T-helper 22 cell (primary cell): ENCODE data around the gene COPA.

Source experiments
- DNase-seq: peaks from one replicate; pipeline ENCODE4 v3.0.0-alpha.2; 2020; ENCODE audit warnings: low read depth

COPA gene

DNA sequence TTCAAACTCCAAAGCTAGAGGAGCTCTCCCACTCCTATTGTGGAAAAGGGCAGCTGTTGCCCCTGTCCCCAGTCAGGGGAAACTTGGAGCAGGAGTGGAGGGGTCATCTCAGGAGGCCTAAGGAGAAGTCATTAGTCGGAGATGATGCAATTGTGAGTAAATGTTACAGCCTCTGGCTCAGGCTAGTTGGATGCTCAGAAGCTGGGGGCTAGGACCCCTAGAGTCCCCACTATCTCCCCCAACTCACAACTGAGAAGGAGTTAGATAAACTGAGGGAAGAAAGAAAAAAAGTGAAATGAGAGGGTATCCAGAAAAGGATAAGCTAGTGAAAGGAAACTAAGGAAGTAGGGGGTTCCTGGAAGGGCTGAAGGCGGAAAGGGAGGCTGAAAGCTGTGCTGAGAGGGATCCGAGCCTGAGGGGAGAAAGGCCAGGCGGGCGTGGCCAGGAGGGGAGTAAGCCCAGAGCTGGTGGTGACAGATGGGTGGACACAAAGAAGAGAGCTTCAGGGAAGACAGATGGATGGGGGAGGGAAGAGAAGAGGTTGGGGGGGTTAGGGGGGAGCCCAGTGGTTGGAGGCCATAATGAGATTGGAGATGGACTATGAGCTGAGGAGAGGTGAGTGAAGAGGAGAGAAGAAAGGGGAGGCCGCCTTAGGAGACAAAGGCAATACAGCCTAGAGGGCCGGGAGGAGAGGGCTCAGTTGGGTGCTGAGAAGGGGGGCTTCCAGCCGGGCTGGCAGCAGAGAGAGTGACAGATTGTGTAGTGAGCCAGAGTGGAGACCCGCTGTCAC, 19.3 kb upstream of the COPA start:
- no peak for DNase-seq

DNA sequence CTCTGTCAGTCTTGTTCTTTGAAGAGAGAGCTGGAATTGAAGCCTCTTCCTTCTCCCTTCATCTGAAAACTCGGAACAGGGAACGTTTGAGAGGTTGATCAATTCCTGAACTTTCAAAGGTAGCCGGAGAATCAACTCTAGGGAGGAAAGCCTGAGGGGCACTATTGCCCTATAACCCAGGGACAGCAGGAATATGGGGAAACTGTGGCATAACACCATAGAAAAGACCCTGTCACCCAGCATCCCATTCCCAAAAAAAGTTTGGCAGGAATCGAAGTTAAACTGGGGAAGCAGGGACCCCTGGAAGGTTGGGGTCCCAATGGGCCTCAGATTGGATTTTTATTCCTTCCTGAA, 18.7 kb upstream of the COPA start:
- no peak for DNase-seq

DNA sequence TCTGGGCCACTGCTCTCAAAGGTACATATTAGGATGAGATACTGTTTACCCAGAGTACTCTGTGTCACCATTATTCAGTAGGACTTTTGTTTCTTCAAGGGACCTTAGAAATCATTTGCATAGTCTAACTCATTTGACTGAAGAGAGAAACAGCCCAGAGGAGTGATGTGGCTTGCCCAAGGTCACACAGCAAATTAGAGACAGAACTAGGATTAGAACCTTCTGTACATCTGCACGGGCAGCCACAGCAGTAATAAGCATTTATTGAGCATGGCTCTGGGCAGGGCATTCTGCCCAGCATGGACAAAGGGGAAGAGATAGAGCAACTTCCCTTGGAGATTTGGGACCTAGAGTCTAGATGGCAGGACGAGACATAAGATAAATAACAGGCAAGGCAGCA, 18.1 kb upstream of the COPA start:
- no peak for DNase-seq

DNA sequence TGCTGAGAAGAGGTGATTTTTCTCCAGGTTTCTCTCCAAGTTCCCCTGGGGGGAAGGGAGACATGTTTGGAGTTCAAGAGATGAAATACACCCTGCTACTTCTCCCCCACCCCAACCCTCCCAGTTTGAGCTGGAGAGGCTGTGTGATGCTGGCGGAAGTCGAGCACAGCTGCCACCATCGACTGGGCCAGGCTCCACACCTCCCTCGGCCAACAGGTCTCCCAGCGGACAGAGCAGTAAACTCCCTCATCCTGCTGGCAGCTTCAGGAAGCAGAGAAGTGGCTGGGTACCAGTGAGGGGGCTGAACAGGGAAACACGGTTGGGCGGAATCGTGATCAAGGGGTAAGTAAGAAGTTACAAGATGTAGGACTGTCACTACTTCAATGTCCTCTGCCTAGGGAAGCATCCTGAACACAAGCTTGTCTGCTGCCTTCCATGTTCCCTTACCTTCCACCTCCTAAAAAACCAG, 17.2 kb upstream of the COPA start:
- no peak for DNase-seq

DNA sequence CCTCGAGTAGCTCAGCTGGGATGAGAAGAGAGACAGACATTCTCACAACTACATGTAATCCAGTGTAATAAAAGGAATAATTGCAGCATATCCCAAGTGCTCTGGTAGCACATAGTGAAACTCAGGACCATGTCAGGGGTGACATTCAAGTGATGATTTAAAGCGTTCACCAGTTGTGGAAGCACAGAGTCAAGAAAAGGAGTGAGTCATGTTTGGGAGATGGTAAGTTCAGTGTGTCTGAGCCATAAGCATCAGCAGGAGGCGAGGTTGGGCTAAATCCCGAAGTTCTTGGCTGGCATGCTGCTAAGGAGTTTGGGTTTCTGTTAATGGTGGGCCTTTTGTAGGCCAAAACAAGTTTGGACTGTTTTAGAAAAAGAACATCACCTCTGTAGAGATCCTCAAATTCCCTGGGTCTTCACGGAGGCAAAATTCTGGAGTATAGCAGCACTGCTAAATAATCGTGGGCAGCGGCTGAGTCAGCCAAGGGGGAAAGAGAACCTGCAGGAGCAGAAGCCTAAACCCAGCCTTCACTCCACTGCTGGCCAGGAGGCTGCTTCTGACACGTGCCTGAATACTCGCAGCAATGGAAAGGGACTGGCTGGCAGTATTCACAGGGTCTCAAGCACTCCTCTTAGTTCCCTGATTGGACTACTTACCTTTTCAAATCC, 16.6 kb upstream of the COPA start:
- no peak for DNase-seq

DNA sequence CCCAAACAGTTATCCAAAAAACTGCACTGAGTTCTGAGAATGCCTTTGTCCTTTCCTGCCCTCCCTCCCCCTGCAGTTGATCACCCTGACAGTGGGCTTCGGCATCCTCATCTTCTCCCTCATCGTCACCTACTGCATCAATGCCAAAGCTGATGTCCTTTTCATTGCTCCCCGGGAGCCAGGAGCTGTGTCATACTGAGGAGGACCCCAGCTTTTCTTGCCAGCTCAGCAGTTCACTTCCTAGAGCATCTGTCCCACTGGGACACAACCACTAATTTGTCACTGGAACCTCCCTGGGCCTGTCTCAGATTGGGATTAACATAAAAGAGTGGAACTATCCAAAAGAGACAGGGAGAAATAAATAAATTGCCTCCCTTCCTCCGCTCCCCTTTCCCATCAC, 15.0 kb upstream of the COPA start:
- DNase-seq = no peak

DNA sequence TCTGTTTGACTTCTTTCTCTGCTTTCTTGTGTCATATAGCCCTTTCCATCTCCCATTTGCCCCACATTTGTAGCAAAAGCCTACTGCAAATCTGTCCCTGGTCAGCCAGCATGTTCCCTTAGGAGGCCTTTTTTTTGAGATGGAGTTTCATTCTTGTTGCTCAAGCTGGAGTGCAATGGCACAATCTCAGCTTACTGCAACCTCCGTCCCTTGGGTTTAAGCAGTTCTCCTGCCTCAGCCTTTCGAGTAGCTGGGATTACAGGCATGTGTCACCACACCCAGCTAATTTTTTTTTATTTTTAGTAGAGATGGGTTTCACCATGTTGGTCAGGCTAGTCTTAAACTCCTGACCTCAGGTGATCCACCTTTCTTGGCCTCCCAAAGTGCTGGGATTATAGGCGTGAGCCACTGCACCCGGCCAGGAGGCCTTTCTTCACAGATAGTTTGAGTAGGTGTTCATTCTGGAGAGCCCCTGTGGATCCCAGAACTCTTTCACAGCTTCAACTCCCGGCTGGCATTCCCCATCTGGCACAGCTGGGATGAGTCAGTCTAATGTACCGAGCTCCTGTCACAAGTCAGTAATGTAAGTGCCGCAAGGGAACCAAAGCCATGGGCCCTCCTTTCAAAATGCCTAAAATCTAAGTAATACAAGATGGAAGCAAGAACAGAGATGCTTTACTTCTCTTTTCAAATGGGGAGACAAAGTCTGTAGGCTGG, 14.4 kb upstream of the COPA start:
- no peak for DNase-seq

DNA sequence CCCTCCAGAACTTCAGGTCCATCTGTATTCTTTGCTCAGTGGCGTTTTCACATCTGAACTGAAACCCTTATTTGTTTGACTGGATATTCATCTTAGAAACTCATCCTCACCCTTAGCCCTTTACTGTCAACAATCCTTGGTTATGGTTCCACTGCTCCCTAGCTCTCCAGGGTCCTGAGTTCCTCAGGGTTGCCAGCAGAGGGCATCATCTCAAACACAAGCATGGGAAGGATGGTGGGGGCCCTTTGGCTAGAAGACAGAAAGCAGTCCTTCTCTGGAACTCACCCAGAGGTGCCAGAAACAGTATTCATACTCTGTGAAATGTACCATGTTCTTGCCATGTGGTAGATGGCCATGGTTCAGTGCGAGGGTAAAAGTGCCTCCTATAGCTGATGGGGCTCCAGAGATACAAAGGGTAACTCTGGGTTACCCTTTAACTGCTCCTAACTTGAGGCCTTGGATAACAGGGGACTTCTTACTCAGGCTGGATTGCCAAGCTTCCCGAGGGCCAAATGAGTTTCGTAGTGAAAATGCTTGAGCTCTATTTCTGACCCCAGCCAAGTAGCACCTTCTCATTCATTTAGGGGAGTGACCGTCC, 11.4 kb upstream of the COPA start:
- DNase-seq = no peak

DNA sequence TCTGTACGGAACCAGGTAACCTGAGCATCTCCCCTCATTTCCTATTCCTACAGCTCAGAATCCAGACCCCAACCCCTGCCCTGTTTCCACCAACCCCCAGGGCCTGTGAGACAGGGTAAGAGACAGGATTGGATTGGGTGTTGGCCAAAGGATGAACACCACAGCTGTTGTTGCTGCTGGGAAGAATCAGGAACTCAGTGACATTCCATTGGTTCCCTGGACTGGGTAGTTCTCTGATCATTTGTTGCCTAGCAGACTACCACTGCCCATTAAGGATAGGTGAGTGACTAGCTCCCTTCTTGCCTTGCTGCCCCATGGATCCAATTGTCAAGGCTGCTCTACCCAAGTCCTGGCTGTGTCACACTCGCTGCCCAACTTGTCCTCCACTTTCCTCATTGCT, 10.2 kb upstream of the COPA start:
- DNase-seq = no peak

DNA sequence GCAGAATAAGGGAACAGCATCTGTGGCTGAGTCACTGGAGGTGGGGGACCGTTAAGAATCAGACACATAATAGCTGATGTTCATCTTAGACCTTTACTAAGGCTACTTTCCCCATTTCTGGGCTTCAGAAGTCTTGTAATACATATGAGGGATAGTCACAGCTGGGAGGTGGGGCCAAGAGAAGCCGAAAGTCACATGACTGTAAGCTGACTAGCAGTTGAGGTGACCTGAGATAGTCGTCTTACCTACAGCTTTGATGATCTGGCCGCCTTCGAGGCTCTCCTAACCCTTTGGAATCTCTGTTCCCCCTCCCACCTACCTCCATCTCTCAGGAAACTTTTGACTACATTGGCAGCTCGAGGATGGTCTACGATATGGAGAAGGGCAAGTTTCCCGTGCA, 9.5 kb upstream of the COPA start:
- DNase-seq = no peak

DNA sequence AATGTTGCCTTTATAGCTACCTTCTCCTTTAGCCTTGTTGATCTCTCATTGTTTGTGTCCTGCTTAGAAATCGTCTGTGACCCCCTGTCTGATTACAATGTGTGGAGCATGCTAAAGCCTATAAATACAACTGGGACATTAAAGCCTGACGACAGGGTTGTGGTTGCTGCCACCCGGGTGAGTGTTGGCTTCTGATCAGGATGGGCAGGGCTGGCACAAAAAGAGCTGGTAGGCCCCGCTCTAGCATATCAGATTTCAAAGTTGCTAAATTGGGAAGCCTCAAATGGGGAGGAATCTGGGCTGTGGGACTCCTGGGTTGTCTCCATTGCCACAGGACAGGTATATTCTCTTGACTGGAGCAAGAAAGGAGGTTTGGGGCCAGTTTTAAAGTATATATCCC, 8.6 kb upstream of the COPA start:
- DNase-seq = no peak

DNA sequence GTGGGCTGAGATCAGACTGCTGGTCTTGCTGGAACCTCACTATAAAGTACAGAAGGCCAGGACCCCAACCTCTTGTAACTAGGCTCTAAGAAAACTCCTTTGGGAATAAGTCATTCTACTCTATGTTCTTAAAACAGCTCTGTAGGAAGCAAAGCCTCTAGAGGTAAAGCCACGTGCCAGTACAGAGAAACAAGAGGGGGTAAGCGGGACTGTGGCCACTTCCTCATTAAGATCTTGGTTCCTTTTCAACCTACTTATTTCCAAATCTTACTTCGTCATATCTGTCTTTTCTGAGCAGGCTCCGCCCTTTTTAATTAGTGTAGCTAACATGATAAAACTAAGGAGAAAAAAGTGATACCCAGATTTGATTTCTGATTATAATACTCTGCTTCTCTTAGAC, 3.9 kb upstream of the COPA start:
- DNase-seq = no peak

DNA sequence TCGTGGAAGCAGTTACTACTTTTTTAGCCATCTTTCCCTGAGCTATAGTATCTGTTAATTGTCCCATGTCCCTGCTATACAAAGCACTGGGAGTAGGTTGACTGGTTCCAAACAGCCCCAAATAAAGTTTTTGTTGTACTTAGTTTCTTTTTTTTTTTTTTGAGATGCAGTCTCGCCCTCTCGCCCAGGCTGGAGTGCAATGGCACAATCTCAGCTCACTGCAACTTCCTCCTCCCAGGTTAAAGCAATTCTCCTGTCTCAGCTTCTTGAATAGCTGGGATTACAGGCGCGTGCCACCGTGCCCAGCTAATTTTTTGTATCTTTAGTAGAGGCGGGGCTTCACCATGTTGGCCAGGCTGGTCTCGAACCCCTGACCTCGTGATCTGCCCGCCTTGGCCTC, 3.4 kb upstream of the COPA start:
- DNase-seq = no peak

DNA sequence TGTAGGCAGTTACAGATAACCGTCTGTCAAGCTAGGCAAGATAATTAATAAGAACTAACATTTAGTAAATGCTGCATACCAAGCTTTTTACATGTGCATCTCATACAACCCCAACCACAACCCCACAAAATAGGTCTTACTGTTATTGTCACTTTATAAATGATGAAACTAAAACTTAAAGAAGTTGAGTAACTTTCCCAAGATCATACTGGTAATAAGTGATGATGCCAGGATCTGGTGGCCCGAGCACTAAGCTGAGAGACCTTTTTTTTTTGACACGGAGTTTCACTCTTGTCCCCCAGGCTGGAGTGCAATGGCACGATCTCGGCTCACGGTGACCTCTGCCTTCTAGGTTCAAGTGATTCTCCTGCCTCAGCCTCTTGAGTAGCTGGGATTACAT, 1.9 kb upstream of the COPA start:
- no peak for DNase-seq

DNA sequence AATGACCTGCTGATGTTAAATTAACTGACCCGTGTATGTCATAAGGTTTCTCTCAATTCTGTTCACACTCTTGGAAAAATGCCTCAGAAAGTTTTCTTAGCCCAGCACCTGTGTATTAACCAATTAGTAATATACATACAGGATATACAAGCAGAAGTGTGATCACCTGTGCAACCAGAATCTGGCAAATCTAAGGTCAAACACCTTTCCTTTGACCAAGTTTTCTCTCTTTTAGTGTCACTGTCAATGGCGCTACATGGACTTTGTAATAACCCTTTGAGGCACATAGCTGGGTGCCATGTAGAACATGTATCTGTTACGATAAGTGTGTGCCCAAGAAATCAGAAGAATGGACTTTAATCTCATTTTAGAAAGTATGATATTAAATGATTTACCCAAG, 1.2 kb upstream of the COPA start:
- DNase-seq = no peak

DNA sequence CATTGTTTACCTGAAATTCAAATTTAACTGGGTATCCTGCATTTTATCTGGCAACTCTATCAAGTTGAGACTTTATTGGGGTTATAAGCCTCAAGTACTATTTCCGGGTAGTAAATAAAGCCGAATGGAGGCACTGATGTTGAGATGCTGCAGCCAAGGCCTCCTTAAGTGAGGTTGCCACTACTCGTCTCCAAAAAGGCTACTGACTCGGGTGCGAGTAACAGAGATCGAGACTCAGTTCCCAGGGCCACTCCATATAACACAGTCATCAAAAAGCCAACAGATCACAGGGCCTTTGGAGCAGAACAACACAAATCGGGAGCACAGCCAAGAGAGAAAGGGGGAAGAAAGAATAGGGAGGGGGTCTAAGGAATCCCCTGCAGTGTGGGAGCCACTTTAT, 524 bp downstream of the COPA start:
- DNase-seq = no peak

DNA sequence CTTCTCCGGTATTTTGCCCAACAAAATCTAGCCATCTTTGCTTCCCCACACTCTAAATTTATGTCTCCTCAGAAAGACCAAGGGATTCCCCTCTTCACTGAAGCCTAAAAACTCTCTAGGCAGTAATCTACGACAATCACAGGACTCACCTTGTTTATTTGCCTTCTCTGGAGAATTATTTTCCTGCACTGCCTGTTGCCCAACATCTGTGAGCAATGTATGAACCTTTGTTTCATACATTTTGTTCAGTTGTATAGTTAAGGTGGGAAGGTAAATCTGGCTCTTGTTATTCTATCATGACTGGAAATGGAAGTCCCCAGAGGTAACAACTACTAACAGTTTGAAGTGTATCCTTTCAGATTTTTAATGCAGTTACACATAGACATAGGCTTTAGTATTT, 2.2 kb downstream of the COPA start:
- DNase-seq = no peak

DNA sequence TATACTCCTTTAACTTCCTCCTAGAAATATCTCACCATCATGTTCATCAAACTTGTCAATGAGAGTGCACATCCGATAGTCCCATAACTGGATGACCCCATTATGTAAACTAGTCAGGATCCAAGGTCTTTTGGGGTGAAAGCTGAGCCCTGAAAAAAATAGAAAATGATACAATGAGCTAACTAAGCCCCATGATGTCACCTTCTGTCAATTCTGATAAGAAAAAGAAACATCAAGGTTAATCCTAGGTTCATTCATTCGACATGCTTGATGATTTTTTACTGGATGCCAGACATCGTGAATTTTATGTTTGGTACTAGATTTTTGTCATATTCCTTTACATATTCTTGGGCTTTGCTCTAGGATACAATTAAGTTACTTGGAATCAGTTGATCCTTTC, 2.9 kb downstream of the COPA start:
- no peak for DNase-seq

DNA sequence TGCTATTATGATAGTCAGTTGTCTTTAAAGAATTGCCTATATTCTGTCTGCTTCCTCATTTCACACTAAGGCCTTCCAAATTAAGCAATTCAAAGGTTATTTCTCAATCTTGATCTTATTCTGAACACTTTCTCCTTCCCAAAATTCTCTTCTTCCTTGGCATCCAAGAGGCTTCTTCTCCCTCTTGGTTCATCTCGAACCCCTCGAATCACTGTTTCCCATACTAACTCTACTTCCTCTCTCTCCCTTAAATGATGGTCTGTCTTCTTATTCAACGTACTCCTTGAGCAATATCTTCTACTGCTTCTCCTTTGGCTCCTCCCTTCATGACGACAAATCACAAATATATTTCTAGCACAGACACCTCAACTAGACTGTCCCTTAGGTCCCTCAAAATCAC, 4.5 kb downstream of the COPA start:
- no peak for DNase-seq

DNA sequence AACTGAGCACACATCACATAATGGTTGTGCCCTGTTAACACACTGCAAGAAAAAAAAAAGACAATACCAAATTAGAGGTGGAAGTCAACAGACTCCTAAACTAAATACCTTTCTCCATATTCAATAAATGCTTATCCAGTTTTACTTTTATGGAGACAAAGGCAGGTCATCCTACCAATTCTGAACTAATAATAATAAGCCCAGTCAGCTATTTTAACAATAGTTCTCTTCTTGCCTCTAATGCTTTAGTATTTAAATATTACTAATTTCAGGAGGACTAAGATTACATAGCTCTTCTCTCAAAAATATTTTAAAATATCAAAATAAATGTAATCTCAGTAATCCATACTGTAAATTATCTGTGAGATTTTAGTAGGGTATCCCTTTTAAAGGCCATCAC, 10.5 kb downstream of the COPA start:
- DNase-seq = no peak

DNA sequence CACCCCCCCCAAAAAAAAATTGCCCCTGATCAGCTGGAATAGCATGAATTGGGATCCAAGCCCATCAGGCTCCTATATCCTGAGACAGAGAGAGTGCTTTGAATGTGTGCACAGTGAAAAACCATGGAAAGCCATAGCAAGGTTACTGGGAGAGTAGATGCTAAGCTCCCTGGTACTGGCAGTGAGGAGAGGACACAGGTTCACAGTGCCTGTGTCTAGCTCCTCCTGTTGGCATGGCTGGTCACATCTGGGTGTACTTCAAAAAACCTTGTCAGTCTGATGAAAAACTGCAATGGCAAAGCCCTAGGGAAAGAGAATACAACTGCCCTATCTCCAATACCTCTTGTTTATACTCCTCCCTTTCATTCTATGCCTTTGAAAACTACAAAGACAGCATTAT, 12.9 kb downstream of the COPA start:
- no peak for DNase-seq

DNA sequence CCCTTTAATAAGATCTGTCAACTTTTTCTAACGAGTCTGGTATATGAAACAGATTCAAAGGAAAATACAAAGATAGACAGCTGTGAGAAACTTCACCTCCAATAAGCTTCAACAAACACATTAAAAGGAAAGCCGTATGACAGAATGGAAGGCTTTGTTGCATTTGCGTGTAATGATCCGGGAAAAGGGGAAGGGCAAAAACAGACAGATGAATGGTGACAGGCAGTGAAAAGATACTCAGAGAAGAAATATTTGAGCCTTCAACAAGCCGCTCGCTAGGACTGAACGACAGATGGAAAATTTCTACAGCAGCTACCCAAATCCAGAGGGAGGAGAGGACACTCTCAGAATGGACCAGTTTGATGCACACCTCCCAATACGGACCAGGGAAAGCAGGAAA, 14.9 kb downstream of the COPA start:
- no peak for DNase-seq

DNA sequence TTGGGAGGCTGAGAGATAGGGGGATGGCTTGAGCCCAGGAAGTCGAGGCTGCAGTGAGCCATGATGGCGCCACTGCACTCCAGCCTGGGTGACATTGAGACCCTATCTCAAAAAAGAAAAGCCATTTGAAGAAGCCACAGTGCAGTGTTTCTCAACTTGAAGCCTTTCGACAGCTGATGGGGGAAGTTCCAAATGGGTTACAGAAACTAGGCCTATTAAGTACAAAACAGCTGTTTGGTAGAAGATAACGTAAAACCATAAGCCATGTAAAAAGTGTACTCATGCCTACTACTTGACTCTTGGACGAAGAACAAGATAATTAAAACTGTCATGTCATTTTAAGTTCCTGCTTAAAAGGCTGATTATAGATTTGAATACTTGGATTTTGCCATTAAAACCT, 16.6 kb downstream of the COPA start:
- no peak for DNase-seq
